Measurements from ENCODE around the gene UQCR10. TPM values are rescaled to one million over a fixed set of nuclear protein-coding genes. Genes with fewer than 3 reads are reported as not detected.

The UQCR10 gene
- total RNA-seq, 4 donors from 2014 or later = 119 to 261 (median 179) TPM

DNA sequence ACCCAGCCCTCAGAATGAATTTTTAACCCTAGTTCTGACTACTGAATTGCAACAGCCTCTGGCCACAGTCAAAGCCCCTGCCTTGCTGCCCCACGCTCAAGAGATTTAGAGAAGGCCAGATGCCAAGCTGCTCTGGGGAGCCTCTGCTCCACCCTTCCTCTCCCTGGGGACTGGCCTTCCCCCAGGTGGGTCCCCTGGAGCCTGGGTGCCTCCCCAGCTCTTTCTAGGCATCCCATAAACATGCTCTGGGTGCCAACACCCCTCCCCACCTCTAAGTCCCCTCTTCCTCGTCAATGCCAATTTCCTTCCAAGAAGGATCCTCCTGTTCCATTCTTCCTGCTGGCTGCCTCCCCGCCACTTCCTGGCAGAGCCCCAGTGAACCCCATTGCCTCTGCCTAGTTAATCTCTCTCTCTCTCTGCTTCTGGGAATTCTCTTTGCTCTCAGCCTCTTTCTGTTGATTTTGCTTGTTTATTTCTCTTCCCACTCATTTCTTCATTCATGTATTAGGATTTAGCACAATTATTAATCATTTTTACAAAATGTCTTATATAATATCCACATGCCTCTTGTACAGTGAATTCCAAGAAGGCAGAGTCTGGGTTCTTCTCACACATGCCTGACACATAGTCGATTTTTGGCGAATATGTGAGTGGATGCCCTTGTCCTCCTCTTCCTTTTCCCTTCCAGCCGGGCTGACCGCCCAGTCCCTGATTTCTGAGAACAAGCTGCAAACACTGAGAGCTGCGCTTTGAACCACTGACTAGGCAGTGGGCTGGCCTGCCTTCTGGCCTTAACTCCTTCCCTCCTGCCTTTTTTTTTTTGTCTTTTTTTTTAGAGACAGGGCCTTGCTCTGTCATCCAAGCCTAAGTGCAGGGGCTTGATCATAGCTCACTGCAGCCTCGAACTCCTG lies 17.5 kb downstream of the UQCR10 start:
- H3K36me3 ChIP-seq = peaks cover 0 to 34% of the 10 kb centered on the region in 2 donors
- H3K4me3 ChIP-seq = no peak overlapping the region
- intact Hi-C loops (cut with DNase I; ENCODE audit: low total_unique reads) (no loop called here), in situ Hi-C loops (cut with MboI; ENCODE audit: low sequenced_read_pairs in 4 of 4) (no loop called here)
- peaks cover 28 to 30% of the 10 kb centered on the region in 2 donors for H3K4me1 ChIP-seq
- peak overlapping the region in 2 of 4 donors; percentile 8 to 16 for H3K27ac ChIP-seq
- ATAC-seq = no peak
- no peak for TF ChIP-seq POLR2A (IDR thresholded peaks at IDR 0.05)
- TF ChIP-seq, protein P1, sequence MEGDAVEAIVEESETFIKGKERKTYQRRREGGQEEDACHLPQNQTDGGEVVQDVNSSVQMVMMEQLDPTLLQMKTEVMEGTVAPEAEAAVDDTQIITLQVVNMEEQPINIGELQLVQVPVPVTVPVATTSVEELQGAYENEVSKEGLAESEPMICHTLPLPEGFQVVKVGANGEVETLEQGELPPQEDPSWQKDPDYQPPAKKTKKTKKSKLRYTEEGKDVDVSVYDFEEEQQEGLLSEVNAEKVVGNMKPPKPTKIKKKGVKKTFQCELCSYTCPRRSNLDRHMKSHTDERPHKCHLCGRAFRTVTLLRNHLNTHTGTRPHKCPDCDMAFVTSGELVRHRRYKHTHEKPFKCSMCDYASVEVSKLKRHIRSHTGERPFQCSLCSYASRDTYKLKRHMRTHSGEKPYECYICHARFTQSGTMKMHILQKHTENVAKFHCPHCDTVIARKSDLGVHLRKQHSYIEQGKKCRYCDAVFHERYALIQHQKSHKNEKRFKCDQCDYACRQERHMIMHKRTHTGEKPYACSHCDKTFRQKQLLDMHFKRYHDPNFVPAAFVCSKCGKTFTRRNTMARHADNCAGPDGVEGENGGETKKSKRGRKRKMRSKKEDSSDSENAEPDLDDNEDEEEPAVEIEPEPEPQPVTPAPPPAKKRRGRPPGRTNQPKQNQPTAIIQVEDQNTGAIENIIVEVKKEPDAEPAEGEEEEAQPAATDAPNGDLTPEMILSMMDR (IDR thresholded peaks at IDR 0.05 in 4 of 5, conservative IDR thresholded peaks at IDR 0.05 in 1 of 5) = no peak
- no peaks in the 10 kb centered on the region for H3K27me3 ChIP-seq
- DNase-seq = no peak
- H3K9me3 ChIP-seq = no peaks in the 10 kb centered on the region

DNA sequence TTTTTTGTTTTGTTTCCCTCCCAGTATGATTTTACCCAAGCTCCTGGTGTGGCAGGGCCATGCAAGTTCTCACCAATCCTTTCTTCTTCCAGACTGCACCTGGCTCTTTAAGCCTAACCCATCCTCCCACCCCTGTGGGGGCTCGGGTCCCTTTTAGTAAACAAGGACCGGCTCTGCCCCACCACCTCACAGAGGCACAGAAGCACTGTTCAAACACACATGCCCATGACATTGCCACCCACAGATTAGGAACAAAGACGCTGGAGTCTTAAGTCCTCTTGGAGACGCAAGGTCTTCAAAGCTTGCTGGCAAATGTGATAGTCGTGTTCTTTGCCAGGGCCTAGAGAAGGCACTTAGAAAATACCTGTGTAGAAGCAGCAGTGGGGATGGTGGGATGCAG lies 18.9 kb downstream of the UQCR10 start:
- DNase-seq = no peak
- no peak overlapping the region for H3K4me3 ChIP-seq
- no peak for ATAC-seq
- no peaks in the 10 kb centered on the region for H3K27me3 ChIP-seq
- TF ChIP-seq, protein P1 (IDR thresholded peaks at IDR 0.05 in 4 of 5, conservative IDR thresholded peaks at IDR 0.05 in 1 of 5) = no peak
- no peak for TF ChIP-seq POLR2A (IDR thresholded peaks at IDR 0.05)
- H3K36me3 ChIP-seq = peaks cover 0 to 47% of the 10 kb centered on the region in 2 donors
- intact Hi-C loops (cut with DNase I; ENCODE audit: low total_unique reads) = no loop called here
- peaks cover 19 to 20% of the 10 kb centered on the region in 2 donors for H3K4me1 ChIP-seq
- in situ Hi-C loops (cut with MboI; ENCODE audit: low sequenced_read_pairs in 4 of 4) = no loop called here
- H3K9me3 ChIP-seq = no peaks in the 10 kb centered on the region
- H3K27ac ChIP-seq = no peak overlapping the region

DNA sequence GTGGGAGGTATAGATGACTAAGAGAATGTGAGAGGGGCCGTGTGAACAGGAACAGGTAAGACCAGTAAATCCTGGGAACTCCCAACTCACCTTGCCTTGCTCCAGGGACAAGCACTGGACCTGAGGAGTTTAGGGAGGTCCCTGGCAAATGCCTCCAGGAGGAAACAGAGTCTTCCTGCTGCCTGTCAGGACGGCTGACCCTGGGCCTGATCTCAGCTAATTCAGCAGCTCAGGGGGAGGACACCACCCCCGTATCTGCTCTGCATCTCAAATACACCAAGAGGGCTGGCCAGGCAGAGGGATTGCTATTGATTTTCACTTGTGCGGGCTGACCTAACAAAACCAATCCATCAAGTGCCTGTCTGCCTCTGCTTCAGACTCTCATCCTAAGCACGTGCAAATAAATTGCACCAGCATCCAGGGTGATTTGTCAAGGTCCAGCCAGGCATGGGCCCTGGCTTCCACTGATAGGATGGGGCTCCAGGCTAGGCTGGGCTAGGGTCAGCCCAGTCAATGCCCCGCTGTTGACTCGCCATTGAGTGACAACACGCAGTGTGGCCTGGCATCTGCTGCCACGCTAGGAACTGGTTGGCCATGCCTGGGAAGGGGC lies 20.3 kb downstream of the UQCR10 start:
- Histone ChIP-seq H3K9me3 (no peaks in the 10 kb centered on the region), H3K4me3 (no peak overlapping the region), H3K4me1 (peaks cover 4 to 6% of the 10 kb centered on the region in 2 donors), H3K27ac (no peak overlapping the region), H3K27me3 (no peaks in the 10 kb centered on the region), H3K36me3 (peaks cover 0 to 62% of the 10 kb centered on the region in 2 donors)
- TF ChIP-seq POLR2A (IDR thresholded peaks at IDR 0.05) = no peak
- TF ChIP-seq, protein P1 (IDR thresholded peaks at IDR 0.05 in 4 of 5, conservative IDR thresholded peaks at IDR 0.05 in 1 of 5) = no peak
- no peak for ATAC-seq
- intact Hi-C loops (cut with DNase I; ENCODE audit: low total_unique reads) (no loop called here), in situ Hi-C loops (cut with MboI; ENCODE audit: low sequenced_read_pairs in 4 of 4) (no loop called here)
- no peak for DNase-seq

DNA sequence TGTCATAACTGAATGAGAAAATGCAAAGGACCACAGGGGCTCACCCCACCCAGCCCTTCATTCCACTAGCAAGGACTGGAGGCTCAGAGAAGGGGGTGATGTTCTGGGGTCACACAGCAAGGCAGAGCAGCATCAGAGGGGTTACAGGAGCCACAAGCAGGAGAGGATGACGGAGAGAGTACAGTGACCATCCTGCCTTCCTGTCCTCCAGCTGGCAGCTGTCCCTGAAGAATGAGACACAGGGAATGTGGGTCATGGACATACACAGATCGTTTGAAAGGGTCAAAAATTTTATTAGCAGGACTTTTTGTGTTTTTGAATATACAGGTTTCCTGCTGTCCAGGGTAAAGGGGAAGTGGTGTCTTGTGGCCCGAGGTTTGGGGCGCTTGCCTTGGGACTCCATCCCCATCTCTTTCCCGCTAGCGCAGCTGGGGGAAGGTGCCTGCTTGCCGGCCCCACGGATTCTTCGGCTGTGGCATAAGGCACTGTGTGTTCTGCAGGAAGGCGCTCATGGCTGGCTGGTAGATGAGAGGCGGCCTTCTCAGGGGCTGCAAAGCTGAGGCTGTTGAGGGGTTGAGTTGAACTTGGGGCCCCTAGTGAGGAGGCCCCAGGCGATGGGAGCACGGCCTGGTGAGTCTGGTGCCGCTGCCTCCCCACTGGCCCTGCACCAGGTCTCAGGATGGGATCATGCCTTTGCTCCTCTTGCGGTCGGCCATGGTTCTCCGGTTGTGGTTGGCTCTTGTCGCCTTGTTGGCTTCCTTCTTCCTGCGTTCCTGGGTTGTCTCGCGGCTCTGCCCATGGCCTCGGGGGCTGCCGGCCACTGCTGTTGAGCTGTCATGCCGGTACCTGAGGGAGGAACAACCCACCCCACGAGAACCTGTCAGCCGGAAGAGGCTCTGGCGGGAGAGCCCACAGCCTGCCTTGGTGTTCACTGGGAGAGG lies 21.4 kb downstream of the UQCR10 start:
- peak overlapping the region in 1 of 4 donors; percentile 23 for H3K27ac ChIP-seq
- no peaks in the 10 kb centered on the region for H3K27me3 ChIP-seq
- no peak for DNase-seq
- no peaks in the 10 kb centered on the region for H3K9me3 ChIP-seq
- intact Hi-C loops (cut with DNase I; ENCODE audit: low total_unique reads) (no loop called here), in situ Hi-C loops (cut with MboI; ENCODE audit: low sequenced_read_pairs in 4 of 4) (no loop called here)
- peaks cover 0 to 4% of the 10 kb centered on the region in 2 donors for H3K4me1 ChIP-seq
- peaks cover 0 to 73% of the 10 kb centered on the region in 2 donors for H3K36me3 ChIP-seq
- TF ChIP-seq, protein P1 (IDR thresholded peaks at IDR 0.05 in 4 of 5, conservative IDR thresholded peaks at IDR 0.05 in 1 of 5) = no peak
- TF ChIP-seq POLR2A (IDR thresholded peaks at IDR 0.05) = no peak
- no peak overlapping the region for H3K4me3 ChIP-seq
- no peak for ATAC-seq

Measured in gastrocnemius medialis (tissue), 4 donors.